SK-N-SH (cell line): ENCODE results near the gene GGACT.

ENCODE experiments used
- EP300 ChIP-seq, 2 experiments: IDR thresholded peaks; 2 replicates each; pipeline versions ENCODE4 v1.4.0 to v1.6.1; 2012; ENCODE audit warnings: borderline replicate concordance in 1 of 2, low read depth in 1 of 2, low read length in 1 of 2
- MAX ChIP-seq: IDR thresholded peaks from 2 replicates; pipeline ENCODE4 v1.4.0; 2012; ENCODE audit warnings: low read depth
- NRF1 ChIP-seq: IDR thresholded peaks from 2 replicates; pipeline ENCODE4 v1.6.1; 2012; ENCODE audit warnings: low read depth, mild to moderate bottlenecking, low read length
- POLR2AphosphoS5 ChIP-seq: IDR thresholded peaks from 2 replicates; pipeline ENCODE4 v1.6.1; 2012; ENCODE audit warnings: low read depth, low read length
- TAF1 ChIP-seq: IDR thresholded peaks from 2 replicates; pipeline ENCODE4 v1.6.1; 2012; ENCODE audit warnings: low read depth, mild to moderate bottlenecking, low read length, moderate library complexity, borderline replicate concordance
- USF2 ChIP-seq: fragments of 150-350 bp; IDR thresholded peaks from 2 replicates; pipeline ENCODE4 v1.6.1; 2017; ENCODE audit warnings: antibody characterized with exemption, low read length, low read depth, borderline replicate concordance
- TF ChIP-seq, protein P1 (sequence below): fragments of 200-600 bp; sonication (generic); IDR thresholded peaks from 2 replicates; pipeline ENCODE4 v1.6.1; 2017; ENCODE audit warnings: antibody characterized with exemption, mild to moderate bottlenecking, moderate library complexity

DNA sequence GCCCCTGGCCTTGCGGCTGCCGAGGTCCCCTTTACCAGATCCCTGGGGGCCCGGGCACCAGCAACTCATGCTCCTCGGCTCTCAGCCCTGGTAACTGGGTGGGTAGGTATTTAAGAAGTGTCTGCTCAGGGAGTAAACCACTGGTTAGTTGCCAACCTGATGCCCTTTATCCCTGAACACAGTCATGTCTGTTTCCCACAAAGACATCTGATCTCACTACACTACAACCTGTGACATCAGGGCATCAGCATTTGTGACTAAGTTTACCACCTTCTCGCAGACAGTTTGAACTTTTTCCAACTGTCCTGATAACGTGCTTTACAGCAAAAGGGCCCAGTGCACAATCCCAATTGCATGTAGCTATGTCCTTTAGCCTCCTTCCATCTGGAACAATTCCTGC is 22.0 kb downstream of the GGACT start:
- TF ChIP-seq MAX (no peak), POLR2AphosphoS5 (no peak), NRF1 (no peak), USF2 (no peak), TAF1 (no peak), EP300 (IDR thresholded peaks at IDR 0.05; ENCODE audit: borderline replicate concordance in 1 of 2, low read depth in 1 of 2, low read length in 1 of 2) (no peak)
- TF ChIP-seq, protein P1, sequence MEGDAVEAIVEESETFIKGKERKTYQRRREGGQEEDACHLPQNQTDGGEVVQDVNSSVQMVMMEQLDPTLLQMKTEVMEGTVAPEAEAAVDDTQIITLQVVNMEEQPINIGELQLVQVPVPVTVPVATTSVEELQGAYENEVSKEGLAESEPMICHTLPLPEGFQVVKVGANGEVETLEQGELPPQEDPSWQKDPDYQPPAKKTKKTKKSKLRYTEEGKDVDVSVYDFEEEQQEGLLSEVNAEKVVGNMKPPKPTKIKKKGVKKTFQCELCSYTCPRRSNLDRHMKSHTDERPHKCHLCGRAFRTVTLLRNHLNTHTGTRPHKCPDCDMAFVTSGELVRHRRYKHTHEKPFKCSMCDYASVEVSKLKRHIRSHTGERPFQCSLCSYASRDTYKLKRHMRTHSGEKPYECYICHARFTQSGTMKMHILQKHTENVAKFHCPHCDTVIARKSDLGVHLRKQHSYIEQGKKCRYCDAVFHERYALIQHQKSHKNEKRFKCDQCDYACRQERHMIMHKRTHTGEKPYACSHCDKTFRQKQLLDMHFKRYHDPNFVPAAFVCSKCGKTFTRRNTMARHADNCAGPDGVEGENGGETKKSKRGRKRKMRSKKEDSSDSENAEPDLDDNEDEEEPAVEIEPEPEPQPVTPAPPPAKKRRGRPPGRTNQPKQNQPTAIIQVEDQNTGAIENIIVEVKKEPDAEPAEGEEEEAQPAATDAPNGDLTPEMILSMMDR, result no peak
